HepG2 (cell line): ENCODE measurements around the gene ALK. TPM values are rescaled to one million over a fixed set of nuclear protein-coding genes. Genes with fewer than 3 reads are reported as not detected.

Experiments
- ATAC-seq: fragments of 200-7000 bp; cut with Tn5 transposase; 3 replicates; pipeline ENCODE4 v1.9.1; 2020; ENCODE audit warnings: mild to moderate bottlenecking, moderate library complexity
- BruUV-seq: library from RNA; stranded (reverse); fragments of 400-500 nt; replicated peaks from 2 replicates; lab custom pipeline; 2021; lab: Mats Ljungman, UMichigan
- CTCF ChIA-PET: fragments of 300-600 bp; formaldehyde crosslinking; extraction: SDS; loops from one replicate; lab custom pipeline; 2021; ENCODE audit warnings: low total read pairs, inconsistent platforms, low intra/inter-chr PET ratio; lab: Yijun Ruan, JAX
- POLR2A ChIA-PET: fragments of 350-600 bp; sonication (Branson Sonifier 250); formaldehyde crosslinking; loops from one replicate; lab custom pipeline; 2020; ENCODE audit warnings: antibody characterized with exemption, inconsistent platforms; lab: Yijun Ruan, JAX
- DNase-seq: peaks from one replicate; pipeline ENCODE4 v3.0.0-alpha.2; 2015; ENCODE audit warnings: low spot score
- FAIRE-seq: peaks from 3 replicates; lab custom pipeline; 2011; peaks lifted over from hg19 to GRCh38; lab: Jason Lieb, UNC
- H2AFZ ChIP-seq: one replicate; pipeline ENCODE4 v1.6.1; 2011; ENCODE audit warnings: low read length, inconsistent platforms
- H3K27ac ChIP-seq: fragments of 300-600 bp; 3 replicates; pipeline ENCODE4 v1.8.0; 2011; ENCODE audit warnings: mixed run types, mild to moderate bottlenecking, mixed read lengths, low read length, inconsistent platforms; ENCODE audit not compliant: insufficient read depth; ENCODE audit errors: extremely low read length
- H3K27me3 ChIP-seq, 2 experiments: fragments of 200-600 bp in 1 of 2; 2 replicates in 1 of 2; 3 replicates in 1 of 2; pipeline versions ENCODE4 v1.6.0 to v1.8.0; 2011; ENCODE audit warnings: low read length in 2 of 2, mild to moderate bottlenecking in 2 of 2, moderate library complexity in 2 of 2, inconsistent platforms in 1 of 2; ENCODE audit not compliant: insufficient read depth in 2 of 2, control insufficient read depth in 1 of 2
- H3K36me3 ChIP-seq, 2 experiments: fragments of 200-600 bp in 1 of 2; replicated peaks in 1 of 2; 2 replicates in 1 of 2; 3 replicates in 1 of 2; pipeline versions ENCODE4 v1.5.1 to v1.8.0; 2011; ENCODE audit warnings: low read length in 2 of 2, inconsistent platforms in 1 of 2; ENCODE audit not compliant: insufficient read depth in 2 of 2, control insufficient read depth in 1 of 2
- H3K4me1 ChIP-seq: 2 replicates; pipeline ENCODE4 v1.5.1; 2012; ENCODE audit warnings: low read length, inconsistent platforms; ENCODE audit not compliant: insufficient read depth
- H3K4me2 ChIP-seq: 2 replicates; pipeline ENCODE4 v1.6.0; 2011; ENCODE audit warnings: low read depth, low read length, inconsistent platforms
- H3K4me3 ChIP-seq, 3 experiments: fragments of 200-600 bp in 1 of 3; sonication (generic), shearing (Covaris generic) in 1 of 3; replicated peaks in 1 of 3; 2 replicates each; pipeline ENCODE4 v1.5.1; 2011 to 2016; ENCODE audit warnings: low read length in 3 of 3, inconsistent platforms in 2 of 3, low read depth in 2 of 3, mild to moderate bottlenecking in 2 of 3, control low read depth in 1 of 3, mixed read lengths in 1 of 3; ENCODE audit not compliant: insufficient read depth in 1 of 3
- H3K79me2 ChIP-seq: one replicate; pipeline ENCODE4 v1.6.1; 2011; ENCODE audit warnings: low read length, inconsistent platforms; ENCODE audit not compliant: insufficient read depth
- H3K9ac ChIP-seq: 2 replicates; pipeline ENCODE4 v1.6.0; 2011; ENCODE audit warnings: mild to moderate bottlenecking, low read depth, low read length, inconsistent platforms; ENCODE audit not compliant: insufficient read depth
- H3K9me3 ChIP-seq: 2 replicates; pipeline ENCODE4 v1.5.1; 2012; ENCODE audit warnings: mild to moderate bottlenecking, low read length
- H4K20me1 ChIP-seq: 2 replicates; pipeline ENCODE4 v1.6.0; 2011; ENCODE audit warnings: inconsistent platforms, mild to moderate bottlenecking, low read length, moderate library complexity; ENCODE audit not compliant: insufficient read depth
- ATAD3A ChIP-seq: sonication (generic); formaldehyde crosslinking; IDR thresholded peaks from 2 replicates; pipeline ENCODE4 v1.4.0; 2020; ENCODE audit warnings: missing genetic modification reagents
- EZH2 ChIP-seq: conservative IDR thresholded peaks from 2 replicates; pipeline ENCODE4 v1.6.1; 2012; ENCODE audit warnings: mild to moderate bottlenecking, low read depth, low read length, moderate library complexity
- HNRNPK ChIP-seq: fragments of 200-400 bp; formaldehyde crosslinking; IDR thresholded peaks from 2 replicates; pipeline ENCODE4 v1.6.1; 2018; ENCODE audit warnings: low read length, low read depth, moderate library complexity, mild to moderate bottlenecking; ENCODE audit not compliant: poor library complexity, severe bottlenecking
- HOXA5 ChIP-seq: sonication (generic); formaldehyde crosslinking; IDR thresholded peaks from 2 replicates; pipeline ENCODE4 v1.4.0; 2020; ENCODE audit warnings: missing genetic modification reagents
- IKZF1 ChIP-seq: fragments of 450-650 bp; IDR thresholded peaks from 2 replicates; pipeline ENCODE4 v1.7.1; 2016
- MXD4 ChIP-seq: IDR thresholded peaks from 2 replicates; pipeline ENCODE4 v1.6.1; 2016; ENCODE audit warnings: mild to moderate bottlenecking, missing biosample characterization, missing genetic modification reagents
- MYC ChIP-seq: sonication (generic); formaldehyde crosslinking; IDR thresholded peaks from 2 replicates; pipeline ENCODE4 v1.9.0; 2021; ENCODE audit warnings: missing genetic modification reagents, borderline replicate concordance
- NFATC3 ChIP-seq: sonication (generic); formaldehyde crosslinking; IDR thresholded peaks from 2 replicates; pipeline ENCODE4 v1.5.1; 2020; ENCODE audit warnings: mild to moderate bottlenecking, missing genetic modification reagents
- RBM22 ChIP-seq: fragments of 200-400 bp; formaldehyde crosslinking; optimal IDR thresholded peaks from 2 replicates; pipeline ENCODE3; 2017; ENCODE audit warnings: mild to moderate bottlenecking, low read length, moderate library complexity
- RFX5 ChIP-seq: IDR thresholded peaks from 2 replicates; pipeline ENCODE4 v1.6.1; 2011; ENCODE audit warnings: low read depth, low read length, improper control_type of control experiment
- SNAPC2 ChIP-seq: sonication (generic); formaldehyde crosslinking; IDR thresholded peaks from 2 replicates; pipeline ENCODE4 v1.8.1; 2022; ENCODE audit warnings: mild to moderate bottlenecking, missing genetic modification reagents
- ZBTB20 ChIP-seq: sonication (generic); formaldehyde crosslinking; IDR thresholded peaks from 2 replicates; pipeline ENCODE4 v1.8.1; 2023; ENCODE audit warnings: missing genetic modification reagents, low read depth, mild to moderate bottlenecking, borderline replicate concordance
- ZNF224 ChIP-seq: sonication (generic); formaldehyde crosslinking; IDR thresholded peaks from 2 replicates; pipeline ENCODE4 v1.5.0; 2020; ENCODE audit warnings: mild to moderate bottlenecking, missing genetic modification reagents
- ZNF296 ChIP-seq: sonication (generic); formaldehyde crosslinking; conservative IDR thresholded peaks from 2 replicates; pipeline ENCODE4 v1.5.0; 2020; ENCODE audit warnings: mild to moderate bottlenecking, missing genetic modification reagents
- ZNF501 ChIP-seq: sonication (generic); formaldehyde crosslinking; IDR thresholded peaks from 2 replicates; pipeline ENCODE4 v1.5.1; 2020; ENCODE audit warnings: mild to moderate bottlenecking, moderate library complexity, missing genetic modification reagents
- WGBS: methylation state at CpG from one replicate; pipeline ENCODE4 v1.1.6; 2017; ENCODE audit warnings: low lambda C conversion rate; 5-methylcytosine and 5-hydroxymethylcytosine counted together
- in situ Hi-C: cut with HindIII; loops from 2 replicates; pipeline ENCODE4 v1.10.0; 2017; ENCODE audit warnings: low pct_unique_long_range_greater_than_20kb; ENCODE audit not compliant: extremely low pct_ligation_motif_present
- intact Hi-C: fragments of 100-400 bp; cut with micrococcal nuclease; formaldehyde crosslinking; loops from one replicate; pipeline ENCODE4 v1.10.0; 2022; ENCODE audit not compliant: unreplicated experiment
- polyA plus RNA-seq, 8 experiments: library from polyadenylated mRNA; depleted of rRNA in 3 of 8; stranded (reverse) in 7 of 8; unstranded in 1 of 8; fragments of >200 nt; fragmentation: Illumina TruSeq in 4 of 8; extraction: Trizol in 4 of 8; gene quantifications; 2 replicates each; pipeline versions ENCODE4 v1.2.1 to v1.2.3, GENCODE V29; 2011 to 2016; ENCODE audit warnings: low read depth in 4 of 8, missing spikeins in 1 of 8, mixed read lengths in 1 of 8; ENCODE audit not compliant: insufficient read depth in 1 of 8
- total RNA-seq, 5 experiments: library from RNA; depleted of rRNA; stranded (reverse); fragments of >200 nt; fragmentation: Illumina TruSeq; extraction: Trizol; gene quantifications; 2 replicates each; pipeline ENCODE4 v1.2.3, GENCODE V29; 2016; ENCODE audit warnings: low read depth in 1 of 5
- TF ChIP-seq, protein P1 (sequence below): sonication (generic); formaldehyde crosslinking; IDR thresholded peaks from 2 replicates; pipeline ENCODE4 v1.4.0; 2020; ENCODE audit warnings: mild to moderate bottlenecking, low read depth, missing genetic modification reagents
- TF ChIP-seq, protein P2 (sequence below): sonication (generic); formaldehyde crosslinking; IDR thresholded peaks from 2 replicates; pipeline ENCODE4 v1.4.0; 2020; ENCODE audit warnings: mild to moderate bottlenecking, missing genetic modification reagents
- TF ChIP-seq, protein P3 (sequence below): sonication (generic); formaldehyde crosslinking; IDR thresholded peaks from 2 replicates; pipeline ENCODE4 v1.4.0; 2020; ENCODE audit warnings: missing genetic modification reagents

ALK gene
- total and polyA plus RNA-seq, 2 of the 13 experiments (the other 11 are each of a cell fraction or from before 2014, with no cell fraction given) = not detected

DNA sequence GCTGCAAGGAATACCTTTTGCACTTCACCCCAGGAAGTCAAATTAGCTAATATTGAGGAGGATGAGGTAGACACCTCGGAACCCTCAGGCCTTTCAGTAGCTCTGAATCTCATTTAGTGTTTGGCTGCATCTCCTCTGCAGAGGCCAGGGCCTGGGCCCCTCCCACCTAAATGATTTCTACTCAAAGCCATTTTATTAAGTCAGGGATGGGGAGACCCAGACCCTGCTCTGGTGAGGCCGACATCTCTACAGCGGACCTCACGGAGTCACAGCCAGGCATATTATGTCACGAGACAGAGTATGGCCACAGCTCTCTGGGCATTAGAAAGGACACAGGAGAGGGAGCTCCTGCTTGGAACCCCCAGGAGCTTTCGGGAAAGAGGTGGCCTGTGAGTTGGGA lies 305.5 kb downstream of the ALK start:
- POLR2A ChIA-PET = no interaction called here
- CTCF ChIA-PET = no interaction called here
- H3K27me3 ChIP-seq = peaks cover 0 to 20% of the 10 kb centered on the region in 2 experiments; a peak in 2 of 5 replicates

DNA sequence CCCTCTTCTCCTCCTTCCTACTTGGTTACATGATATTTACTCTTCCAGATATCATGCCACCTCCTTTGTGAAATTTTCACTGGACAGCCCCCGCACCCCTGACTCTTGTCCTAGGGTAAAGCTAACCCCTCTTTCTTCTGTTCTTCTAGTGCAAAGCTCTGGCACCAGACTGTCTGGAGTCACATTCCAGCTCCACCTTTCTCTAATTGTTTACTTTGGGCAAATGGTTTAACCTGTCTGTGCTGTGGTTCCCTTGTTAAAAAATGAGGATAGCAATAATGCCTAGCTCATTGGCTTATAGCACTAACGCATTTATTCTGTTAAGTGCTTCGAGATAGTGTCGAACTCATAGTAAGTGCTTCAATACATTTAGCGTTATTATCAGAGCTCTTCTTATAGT lies 306.2 kb downstream of the ALK start:
- Histone ChIP-seq H3K27me3 (peaks cover 0 to 20% of the 10 kb centered on the region in 2 experiments; a peak in 2 of 5 replicates), H3K36me3 (no peaks in the 10 kb centered on the region), H3K4me3 (no peak overlapping the region), H3K9ac (no peak overlapping the region), H3K9me3 (no peaks in the 10 kb centered on the region), H3K4me1 (no peaks in the 10 kb centered on the region), H4K20me1 (no peaks in the 10 kb centered on the region), H3K79me2 (no peaks in the 10 kb centered on the region), H3K4me2 (no peak overlapping the region), H3K27ac (no peak overlapping the region), H2AFZ (no peak overlapping the region)
- BruUV-seq = no TSS peak
- ChIA-PET POLR2A (no interaction called here), CTCF (no interaction called here)
- WGBS = 53% methylated on average over 5 of the region's 5 CpGs
- in situ Hi-C loops = no loop called here
- ATAC-seq = no peak
- intact Hi-C loops = no loop called here
- FAIRE-seq = no peak
- no peak for DNase-seq
- TF ChIP-seq, protein P1, sequence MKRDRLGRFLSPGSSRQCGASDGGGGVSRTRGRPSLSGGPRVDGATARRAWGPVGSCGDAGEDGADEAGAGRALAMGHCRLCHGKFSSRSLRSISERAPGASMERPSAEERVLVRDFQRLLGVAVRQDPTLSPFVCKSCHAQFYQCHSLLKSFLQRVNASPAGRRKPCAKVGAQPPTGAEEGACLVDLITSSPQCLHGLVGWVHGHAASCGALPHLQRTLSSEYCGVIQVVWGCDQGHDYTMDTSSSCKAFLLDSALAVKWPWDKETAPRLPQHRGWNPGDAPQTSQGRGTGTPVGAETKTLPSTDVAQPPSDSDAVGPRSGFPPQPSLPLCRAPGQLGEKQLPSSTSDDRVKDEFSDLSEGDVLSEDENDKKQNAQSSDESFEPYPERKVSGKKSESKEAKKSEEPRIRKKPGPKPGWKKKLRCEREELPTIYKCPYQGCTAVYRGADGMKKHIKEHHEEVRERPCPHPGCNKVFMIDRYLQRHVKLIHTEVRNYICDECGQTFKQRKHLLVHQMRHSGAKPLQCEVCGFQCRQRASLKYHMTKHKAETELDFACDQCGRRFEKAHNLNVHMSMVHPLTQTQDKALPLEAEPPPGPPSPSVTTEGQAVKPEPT = no peak
- no peak for TF ChIP-seq EZH2
- TF ChIP-seq, protein P2, sequence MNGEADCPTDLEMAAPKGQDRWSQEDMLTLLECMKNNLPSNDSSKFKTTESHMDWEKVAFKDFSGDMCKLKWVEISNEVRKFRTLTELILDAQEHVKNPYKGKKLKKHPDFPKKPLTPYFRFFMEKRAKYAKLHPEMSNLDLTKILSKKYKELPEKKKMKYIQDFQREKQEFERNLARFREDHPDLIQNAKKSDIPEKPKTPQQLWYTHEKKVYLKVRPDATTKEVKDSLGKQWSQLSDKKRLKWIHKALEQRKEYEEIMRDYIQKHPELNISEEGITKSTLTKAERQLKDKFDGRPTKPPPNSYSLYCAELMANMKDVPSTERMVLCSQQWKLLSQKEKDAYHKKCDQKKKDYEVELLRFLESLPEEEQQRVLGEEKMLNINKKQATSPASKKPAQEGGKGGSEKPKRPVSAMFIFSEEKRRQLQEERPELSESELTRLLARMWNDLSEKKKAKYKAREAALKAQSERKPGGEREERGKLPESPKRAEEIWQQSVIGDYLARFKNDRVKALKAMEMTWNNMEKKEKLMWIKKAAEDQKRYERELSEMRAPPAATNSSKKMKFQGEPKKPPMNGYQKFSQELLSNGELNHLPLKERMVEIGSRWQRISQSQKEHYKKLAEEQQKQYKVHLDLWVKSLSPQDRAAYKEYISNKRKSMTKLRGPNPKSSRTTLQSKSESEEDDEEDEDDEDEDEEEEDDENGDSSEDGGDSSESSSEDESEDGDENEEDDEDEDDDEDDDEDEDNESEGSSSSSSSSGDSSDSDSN (CRISPR knock-in tag) = no peak
- TF ChIP-seq ZNF224 (CRISPR knock-in tag) = no peak
- TF ChIP-seq HOXA5 (CRISPR knock-in tag) = no peak
- TF ChIP-seq, protein P3, sequence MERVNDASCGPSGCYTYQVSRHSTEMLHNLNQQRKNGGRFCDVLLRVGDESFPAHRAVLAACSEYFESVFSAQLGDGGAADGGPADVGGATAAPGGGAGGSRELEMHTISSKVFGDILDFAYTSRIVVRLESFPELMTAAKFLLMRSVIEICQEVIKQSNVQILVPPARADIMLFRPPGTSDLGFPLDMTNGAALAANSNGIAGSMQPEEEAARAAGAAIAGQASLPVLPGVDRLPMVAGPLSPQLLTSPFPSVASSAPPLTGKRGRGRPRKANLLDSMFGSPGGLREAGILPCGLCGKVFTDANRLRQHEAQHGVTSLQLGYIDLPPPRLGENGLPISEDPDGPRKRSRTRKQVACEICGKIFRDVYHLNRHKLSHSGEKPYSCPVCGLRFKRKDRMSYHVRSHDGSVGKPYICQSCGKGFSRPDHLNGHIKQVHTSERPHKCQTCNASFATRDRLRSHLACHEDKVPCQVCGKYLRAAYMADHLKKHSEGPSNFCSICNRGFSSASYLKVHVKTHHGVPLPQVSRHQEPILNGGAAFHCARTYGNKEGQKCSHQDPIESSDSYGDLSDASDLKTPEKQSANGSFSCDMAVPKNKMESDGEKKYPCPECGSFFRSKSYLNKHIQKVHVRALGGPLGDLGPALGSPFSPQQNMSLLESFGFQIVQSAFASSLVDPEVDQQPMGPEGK = no peak
- TF ChIP-seq MYC = no peak
- no peak for TF ChIP-seq ZBTB20 (CRISPR knock-in tag)
- TF ChIP-seq ZNF501 (CRISPR knock-in tag) = no peak
- TF ChIP-seq HNRNPK = no peak

More for the DNA sequence above, 305.5 kb downstream of the ALK start:
- 47% methylated on average over 6 of the region's 6 CpGs for WGBS
- no peaks in the 10 kb centered on the region for H3K4me1 ChIP-seq
- ATAC-seq = no peak
- no peak overlapping the region for H2AFZ ChIP-seq
- H3K4me3 ChIP-seq = no peak overlapping the region
- H3K9me3 ChIP-seq = no peaks in the 10 kb centered on the region
- FAIRE-seq = no peak
- H3K36me3 ChIP-seq = no peaks in the 10 kb centered on the region
- no peak overlapping the region for H3K4me2 ChIP-seq
- DNase-seq = no peak
- no peak overlapping the region for H3K27ac ChIP-seq
- TF ChIP-seq ZNF296 (no peak), SNAPC2 (CRISPR knock-in tag) (no peak), IKZF1 (no peak), MXD4 (CRISPR knock-in tag) (no peak), ATAD3A (CRISPR knock-in tag) (no peak), NFATC3 (CRISPR knock-in tag) (no peak), RBM22 (no peak), RFX5 (no peak)
- H3K9ac ChIP-seq = no peak overlapping the region
- H4K20me1 ChIP-seq = no peaks in the 10 kb centered on the region
- intact Hi-C loops (no loop called here), in situ Hi-C loops (no loop called here)
- H3K79me2 ChIP-seq = no peaks in the 10 kb centered on the region
- no TSS peak for BruUV-seq
